ENCODE results near the gene NAT9.

NAT9 gene

DNA sequence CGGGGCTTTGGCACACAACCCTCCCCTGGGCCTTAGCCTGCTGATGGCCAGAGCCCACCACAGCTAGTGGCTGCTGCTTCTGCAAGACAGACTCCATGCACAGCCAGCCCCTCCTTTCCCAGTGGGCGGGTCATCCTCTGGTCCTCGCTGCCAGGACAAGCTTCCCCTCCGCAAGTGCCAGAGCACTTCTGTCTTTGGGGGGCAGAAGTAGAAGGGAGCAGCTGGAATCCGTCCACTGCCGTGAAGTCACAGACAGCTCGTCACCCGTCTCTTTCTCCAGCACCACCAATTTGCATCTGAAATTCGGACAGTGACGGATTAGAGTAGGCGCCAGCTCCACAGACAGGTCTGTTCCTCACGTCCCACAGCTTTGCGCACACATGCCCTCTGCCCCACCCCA lies 31.3 kb upstream of the NAT9 start:
- no peak for DNase-seq (ENCODE audit: low read depth, low spot score)

GRCh38 chr17:74806334-74806733 lies 30.2 kb upstream of the NAT9 start:
- DNase-seq (ENCODE audit: low read depth, low spot score), result no peak
- H3K27ac ChIP-seq, result no peak overlapping the region

More for the DNA sequence above, 31.3 kb upstream of the NAT9 start:
- no peak overlapping the region for H3K27ac ChIP-seq

- H3K27ac ChIP-seq, result no peak overlapping the region
- DNase-seq (ENCODE audit: low read depth, low spot score), result no peak
Observed at GRCh38 chr17:74805591-74805991, 29.4 kb upstream of the NAT9 start.

DNA sequence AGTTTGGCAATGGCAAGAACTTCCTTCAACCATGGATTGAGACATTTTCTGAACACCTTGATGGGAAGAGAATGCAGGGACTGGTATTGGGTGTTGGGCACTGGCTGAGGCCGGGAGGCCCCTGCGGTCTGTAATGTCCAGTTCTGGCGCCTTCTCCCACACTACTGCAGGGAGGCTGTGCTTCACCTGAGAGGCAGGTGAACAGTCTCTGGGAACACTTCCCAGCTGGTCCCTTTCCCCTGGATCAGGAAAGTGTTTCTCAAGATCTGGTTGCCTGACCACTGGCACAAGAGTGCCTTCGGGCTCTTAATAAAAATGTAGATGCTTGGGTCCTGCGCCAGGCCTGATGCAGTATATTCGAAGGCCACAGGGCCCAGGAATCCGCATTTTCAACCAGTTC lies 28.5 kb upstream of the NAT9 start:
- DNase-seq (ENCODE audit: low read depth, low spot score), result no peak
- H3K27ac ChIP-seq, result no peak overlapping the region

GRCh38 chr17:74803971-74804370 lies 27.8 kb upstream of the NAT9 start:
- H3K27ac ChIP-seq, result no peak overlapping the region
- DNase-seq (ENCODE audit: low read depth, low spot score), result no peak

GRCh38 chr17:74803388-74803930 lies 27.3 kb upstream of the NAT9 start:
- DNase-seq (ENCODE audit: low read depth, low spot score), result no peak
- H3K27ac ChIP-seq, result no peak overlapping the region

DNA sequence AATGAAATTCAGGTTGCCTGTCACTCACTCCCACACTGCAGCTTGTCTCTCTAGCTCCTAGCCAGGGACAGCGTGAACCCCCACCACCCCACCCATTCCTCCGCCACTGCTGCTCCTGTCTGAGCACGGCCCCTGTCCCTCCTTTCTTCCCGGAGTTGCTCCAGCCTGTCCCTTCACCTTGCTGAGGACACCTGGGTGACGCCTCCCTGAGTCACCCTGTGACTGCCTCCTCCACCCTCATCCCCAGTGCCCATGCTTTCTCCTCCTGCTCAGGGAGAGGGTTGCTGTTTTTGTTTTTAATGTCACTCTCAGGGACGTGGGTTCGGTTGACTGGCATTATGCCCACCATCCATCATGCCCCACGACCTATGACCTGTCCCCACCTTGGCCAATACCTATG lies 25.8 kb upstream of the NAT9 start:
- no peak for DNase-seq (ENCODE audit: low read depth, low spot score)
- no peak overlapping the region for H3K27ac ChIP-seq

GRCh38 chr17:74800531-74800930 lies 24.4 kb upstream of the NAT9 start:
- DNase-seq (ENCODE audit: low read depth, low spot score), result no peak
- H3K27ac ChIP-seq, result no peak overlapping the region

DNA sequence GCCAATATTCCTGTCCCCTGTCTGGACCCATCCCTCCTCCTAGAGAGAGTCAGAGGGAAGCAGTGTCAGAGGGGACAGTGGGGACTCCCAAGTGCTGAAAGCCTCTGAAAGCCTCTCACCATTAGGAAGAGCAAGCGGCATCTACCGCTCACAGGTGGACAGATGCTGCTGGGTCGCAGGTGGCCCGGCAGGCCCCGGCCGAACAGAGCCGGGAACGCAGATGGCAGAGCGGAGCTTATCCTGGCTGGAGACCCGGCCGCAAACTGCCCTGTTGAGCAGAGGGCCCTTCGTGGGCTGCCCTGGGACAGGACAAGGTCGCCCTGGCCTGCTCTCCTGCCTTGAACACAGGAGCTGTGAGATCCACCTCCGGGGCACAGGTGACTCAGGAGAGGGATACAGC lies 23.0 kb upstream of the NAT9 start:
- DNase-seq (ENCODE audit: low read depth, low spot score), result no peak
- no peak overlapping the region for H3K27ac ChIP-seq

GRCh38 chr17:74798239-74798707 lies 22.1 kb upstream of the NAT9 start:
- DNase-seq (ENCODE audit: low read depth, low spot score), result no peak
- H3K27ac ChIP-seq, result no peak overlapping the region

DNA sequence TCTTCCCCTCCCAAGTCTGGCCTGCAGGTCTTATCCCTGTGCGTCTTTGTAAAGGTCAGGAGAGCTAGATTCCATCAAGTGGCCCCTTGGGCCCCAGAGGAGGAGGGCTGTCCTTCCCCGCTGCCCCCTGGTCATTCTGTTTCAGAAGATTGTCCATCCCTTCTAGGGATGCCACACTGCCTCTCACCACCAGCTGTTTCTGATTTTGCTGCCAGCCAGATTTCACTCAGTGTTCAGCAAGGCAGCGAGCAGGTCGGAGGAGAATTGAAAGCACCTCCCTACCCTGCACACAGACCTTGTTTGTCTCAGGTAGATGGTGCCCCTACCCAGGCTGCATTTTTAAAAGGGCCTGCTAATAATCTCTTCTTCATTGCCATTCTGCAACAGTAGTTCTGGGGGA lies 21.7 kb upstream of the NAT9 start:
- DNase-seq (ENCODE audit: low read depth, low spot score), result no peak
- H3K27ac ChIP-seq, result no peak overlapping the region

GRCh38 chr17:74796866-74797265 lies 20.7 kb upstream of the NAT9 start:
- no peak overlapping the region for H3K27ac ChIP-seq

GRCh38 chr17:74796211-74796610 lies 20.1 kb upstream of the NAT9 start:
- no peak overlapping the region for H3K27ac ChIP-seq
- no peak for DNase-seq (ENCODE audit: low read depth, low spot score)

More at GRCh38 chr17:74796866-74797265, 20.7 kb upstream of the NAT9 start:
- DNase-seq (ENCODE audit: low read depth, low spot score), result no peak

DNA sequence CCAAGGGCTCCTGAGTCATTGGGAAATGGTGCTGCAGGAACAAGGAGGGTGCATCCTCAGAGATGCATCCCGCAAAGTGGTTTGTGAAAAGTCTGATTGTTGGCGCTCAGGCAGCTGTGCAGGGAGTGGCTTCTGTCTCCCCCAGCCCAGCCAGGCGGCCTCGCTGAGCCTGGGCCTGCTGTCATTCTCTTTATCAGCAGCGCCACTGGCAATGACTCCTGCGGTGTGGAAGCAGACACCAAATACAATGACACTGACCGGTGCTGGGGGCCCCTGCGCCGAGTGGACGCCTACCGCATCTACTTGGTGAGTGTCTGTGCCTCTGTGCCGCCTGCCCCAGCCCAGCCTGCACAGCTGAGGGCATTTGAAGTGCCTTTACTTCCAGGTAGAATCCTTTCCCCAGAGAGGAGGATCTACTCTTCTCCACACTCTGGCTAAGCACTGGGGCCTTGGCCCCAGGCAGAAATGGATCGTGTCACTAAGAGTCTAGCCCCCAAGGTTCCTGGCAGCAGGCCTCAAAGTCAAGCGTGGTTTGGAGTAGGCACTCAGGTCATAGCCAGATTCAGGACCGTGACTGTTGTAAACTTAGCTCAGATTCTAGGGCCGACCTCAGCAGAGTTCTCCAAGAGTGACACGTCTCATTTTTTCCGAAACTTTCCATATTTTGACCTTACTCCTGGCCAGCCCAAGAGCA lies 19.3 kb upstream of the NAT9 start:
- no peak for DNase-seq (ENCODE audit: low read depth, low spot score)

DNA sequence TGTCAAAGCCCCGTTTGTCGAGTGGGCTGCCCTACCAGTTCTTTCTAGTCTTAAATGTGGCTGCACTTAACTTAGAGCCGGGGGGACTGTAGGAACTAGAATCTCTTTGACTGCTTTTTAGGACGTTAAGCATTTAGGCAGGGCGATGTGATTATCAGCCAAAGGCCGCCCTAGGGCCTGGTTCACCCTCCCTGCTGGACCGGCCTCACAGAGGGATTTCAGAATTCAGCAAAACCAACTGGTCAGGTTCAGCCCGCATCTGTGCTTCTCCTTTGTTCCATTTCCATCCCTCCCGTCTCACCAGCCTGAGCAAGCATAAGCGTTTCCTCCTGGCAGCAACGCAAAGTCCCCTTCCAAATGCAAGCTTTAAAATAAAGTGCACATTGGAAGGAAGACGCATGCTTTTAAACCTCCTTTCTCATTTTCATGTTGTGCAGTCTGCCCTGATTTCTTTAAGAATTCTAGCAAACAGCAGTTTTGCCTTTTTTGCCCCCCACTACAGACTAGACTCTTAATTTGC lies 16.5 kb upstream of the NAT9 start:
- H3K27ac ChIP-seq, result no peak overlapping the region
- no peak for DNase-seq (ENCODE audit: low read depth, low spot score)

More for the DNA sequence above, 19.3 kb upstream of the NAT9 start:
- H3K27ac ChIP-seq, result no peak overlapping the region

- DNase-seq (ENCODE audit: low read depth, low spot score), result no peak
- H3K27ac ChIP-seq, result no peak overlapping the region
Observed at GRCh38 chr17:74790161-74791058, 14.3 kb upstream of the NAT9 start.

DNA sequence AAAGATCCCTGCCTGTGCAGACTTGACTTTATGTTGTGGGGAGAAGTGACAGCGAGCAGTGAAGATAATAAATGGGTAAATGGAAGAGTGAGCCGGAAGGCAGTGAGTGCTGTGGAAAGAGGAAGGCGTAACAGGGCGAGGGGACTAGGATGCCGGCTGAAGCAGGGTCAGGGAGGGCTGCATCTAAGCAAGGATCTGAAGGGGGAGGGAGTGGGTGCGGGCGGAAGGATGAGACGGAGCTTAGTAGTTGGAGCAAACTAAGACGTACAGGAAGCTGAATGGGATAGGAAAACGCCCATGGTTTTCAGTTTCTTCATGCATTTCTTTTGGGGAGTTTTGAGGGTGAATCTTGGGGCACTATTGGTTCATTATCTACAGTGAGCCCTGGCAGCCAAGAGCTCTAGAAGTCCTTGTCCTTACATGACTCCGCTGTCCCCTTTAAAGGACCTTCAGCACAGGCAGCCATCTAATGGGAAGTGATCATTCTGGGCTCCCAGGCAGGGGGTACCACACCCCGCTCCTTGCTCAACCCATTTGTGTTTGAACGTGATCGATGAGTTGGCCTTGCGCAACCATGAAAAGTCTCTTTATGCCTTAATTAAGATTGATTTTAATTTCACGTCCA lies 10.4 kb upstream of the NAT9 start:
- H3K27ac ChIP-seq, result no peak overlapping the region
- DNase-seq (ENCODE audit: low read depth, low spot score), result no peak

GRCh38 chr17:74785981-74786360 lies 9.8 kb upstream of the NAT9 start:
- H3K27ac ChIP-seq, result no peak overlapping the region
- DNase-seq (ENCODE audit: low read depth, low spot score), result no peak

- H3K27ac ChIP-seq, result no peak overlapping the region
- DNase-seq (ENCODE audit: low read depth, low spot score), result no peak
Observed at GRCh38 chr17:74785096-74785980, 9.2 kb upstream of the NAT9 start.
